ENCODE measurements around the gene FBXW7.

- TF ChIP-seq CTCF (conservative IDR thresholded peaks at IDR 0.05 in 1 of 2, IDR thresholded peaks at IDR 0.05 in 1 of 2; ENCODE audit: low read depth in 1 of 2, low read length in 2 of 2), result no peak
- TF ChIP-seq EZH2 (IDR thresholded peaks at IDR 0.05; ENCODE audit: low read length, missing control alignments), result no peak
Measured at GRCh38 chr4:152309418-152309817, 226.5 kb downstream of the FBXW7 start.
